Breast epithelium (tissue), 3 donors: ENCODE data around the gene CARS2.

ENCODE experiments used
- CTCF ChIP-seq, 3 donors: fragments of 450-650 bp; IDR thresholded peaks; one replicate each; pipeline ENCODE4 v1.5.1; 2016 to 2017; ENCODE audit warnings: antibody characterized with exemption in 3 of 3, mild to moderate bottlenecking in 3 of 3, moderate library complexity in 3 of 3
- POLR2AphosphoS5 ChIP-seq, 3 donors: sonication (generic); formaldehyde crosslinking; IDR thresholded peaks; one replicate each; pipeline ENCODE4 v1.6.1; 2017; ENCODE audit warnings: antibody characterized with exemption in 3 of 3

GRCh38 chr13:110617321-110618072, 88.4 kb downstream of the CARS2 start:
- TF ChIP-seq POLR2AphosphoS5 (IDR thresholded peaks at IDR 0.05) (no peak), CTCF (IDR thresholded peaks at IDR 0.05) (no peak)
